ENCODE measurements around the gene SRC.
"Not testable (repeated sequence)": the region's sequence is repeated elsewhere in the genome, so short reads cannot be mapped to it uniquely, and the experiment has no call there.

SRC gene

GRCh38 chr20:37338380-37338779 is 7.6 kb upstream of the SRC start:
- peaks cover 27% of the 10 kb centered on the region for H3K4me1 Mint-ChIP-seq (ENCODE audit: low read depth)
- H3K27ac Mint-ChIP-seq, result not testable (repeated sequence)

GRCh38 chr20:37339208-37339607 is 6.7 kb upstream of the SRC start:
- no peaks in the 10 kb centered on the region for H3K27me3 Mint-ChIP-seq
- H3K4me1 Mint-ChIP-seq (ENCODE audit: low read depth), result peaks cover 32% of the 10 kb centered on the region
- no peak overlapping the region for H3K4me3 Mint-ChIP-seq
- no peak overlapping the region for H3K27ac Mint-ChIP-seq
- H3K9me3 Mint-ChIP-seq, result no peaks in the 10 kb centered on the region
- H3K36me3 Mint-ChIP-seq (ENCODE audit: low read depth), result no peaks in the 10 kb centered on the region

More at GRCh38 chr20:37338380-37338779, 7.6 kb upstream of the SRC start:
- H3K36me3 Mint-ChIP-seq (ENCODE audit: low read depth); H3K27me3 Mint-ChIP-seq; H3K9me3 Mint-ChIP-seq; H3K4me3 Mint-ChIP-seq: not testable (repeated sequence)

GRCh38 chr20:37339764-37340109 is 6.2 kb upstream of the SRC start:
- H3K4me3 Mint-ChIP-seq; H3K36me3 Mint-ChIP-seq (ENCODE audit: low read depth); H3K27ac Mint-ChIP-seq; H3K27me3 Mint-ChIP-seq; H3K9me3 Mint-ChIP-seq: not testable (repeated sequence)
- peaks cover 35% of the 10 kb centered on the region for H3K4me1 Mint-ChIP-seq (ENCODE audit: low read depth)

- Mint-ChIP-seq H3K4me3 (no peak overlapping the region), H3K27me3 (no peaks in the 10 kb centered on the region), H3K9me3 (no peaks in the 10 kb centered on the region), H3K4me1 (ENCODE audit: low read depth) (peaks cover 31% of the 10 kb centered on the region), H3K27ac (no peak overlapping the region), H3K36me3 (ENCODE audit: low read depth) (no peaks in the 10 kb centered on the region)
Observed at GRCh38 chr20:37340998-37341397, 4.9 kb upstream of the SRC start.

- no peak overlapping the region for H3K27ac Mint-ChIP-seq
- peaks cover 26% of the 10 kb centered on the region for H3K4me1 Mint-ChIP-seq (ENCODE audit: low read depth)
- H3K4me3 Mint-ChIP-seq, result no peak overlapping the region
- no peaks in the 10 kb centered on the region for H3K27me3 Mint-ChIP-seq
- H3K36me3 Mint-ChIP-seq (ENCODE audit: low read depth), result no peaks in the 10 kb centered on the region
- H3K9me3 Mint-ChIP-seq, result no peaks in the 10 kb centered on the region
Observed at GRCh38 chr20:37341632-37342031, 4.3 kb upstream of the SRC start.

GRCh38 chr20:37342231-37343177 is 3.4 kb upstream of the SRC start:
- Mint-ChIP-seq H3K4me3 (no peak overlapping the region), H3K4me1 (ENCODE audit: low read depth) (peaks cover 24% of the 10 kb centered on the region), H3K9me3 (no peaks in the 10 kb centered on the region), H3K27me3 (no peaks in the 10 kb centered on the region), H3K36me3 (ENCODE audit: low read depth) (no peaks in the 10 kb centered on the region), H3K27ac (no peak overlapping the region)

GRCh38 chr20:37343212-37343993 is 2.5 kb upstream of the SRC start:
- Mint-ChIP-seq H3K4me3 (no peak overlapping the region), H3K27ac (no peak overlapping the region), H3K27me3 (no peaks in the 10 kb centered on the region), H3K36me3 (ENCODE audit: low read depth) (no peaks in the 10 kb centered on the region), H3K9me3 (no peaks in the 10 kb centered on the region), H3K4me1 (ENCODE audit: low read depth) (peaks cover 30% of the 10 kb centered on the region)

- Mint-ChIP-seq H3K4me1 (ENCODE audit: low read depth) (peaks cover 30% of the 10 kb centered on the region), H3K9me3 (no peaks in the 10 kb centered on the region), H3K36me3 (ENCODE audit: low read depth) (no peaks in the 10 kb centered on the region), H3K27me3 (no peaks in the 10 kb centered on the region), H3K27ac (no peak overlapping the region), H3K4me3 (no peak overlapping the region)
Observed at GRCh38 chr20:37343994-37344355, 2.0 kb upstream of the SRC start.

GRCh38 chr20:37344506-37345338 is 1.2 kb upstream of the SRC start:
- no peaks in the 10 kb centered on the region for H3K9me3 Mint-ChIP-seq
- peak overlapping the region; percentile 70 for H3K27ac Mint-ChIP-seq
- peaks cover 30% of the 10 kb centered on the region for H3K4me1 Mint-ChIP-seq (ENCODE audit: low read depth)
- no peaks in the 10 kb centered on the region for H3K27me3 Mint-ChIP-seq
- no peaks in the 10 kb centered on the region for H3K36me3 Mint-ChIP-seq (ENCODE audit: low read depth)
- H3K4me3 Mint-ChIP-seq, result peak overlapping the region; percentile 70

- Mint-ChIP-seq H3K36me3 (ENCODE audit: low read depth) (no peaks in the 10 kb centered on the region), H3K4me3 (no peak overlapping the region), H3K27me3 (no peaks in the 10 kb centered on the region), H3K9me3 (no peaks in the 10 kb centered on the region), H3K4me1 (ENCODE audit: low read depth) (peaks cover 30% of the 10 kb centered on the region), H3K27ac (no peak overlapping the region)
Observed at GRCh38 chr20:37346236-37346534, 245 bp downstream of the SRC start.

- Mint-ChIP-seq H3K27ac (peak overlapping the region; percentile 52), H3K36me3 (ENCODE audit: low read depth) (no peaks in the 10 kb centered on the region), H3K27me3 (no peaks in the 10 kb centered on the region), H3K4me1 (ENCODE audit: low read depth) (peaks cover 30% of the 10 kb centered on the region), H3K9me3 (no peaks in the 10 kb centered on the region), H3K4me3 (peak overlapping the region; percentile 41)
Observed at GRCh38 chr20:37346535-37347346, 801 bp downstream of the SRC start.

- Mint-ChIP-seq H3K4me1 (ENCODE audit: low read depth) (peaks cover 30% of the 10 kb centered on the region), H3K27me3 (no peaks in the 10 kb centered on the region), H3K9me3 (no peaks in the 10 kb centered on the region), H3K27ac (peak overlapping the region; percentile 52), H3K4me3 (peak overlapping the region; percentile 41), H3K36me3 (ENCODE audit: low read depth) (no peaks in the 10 kb centered on the region)
Observed at GRCh38 chr20:37347347-37347823, 1.4 kb downstream of the SRC start.

- H3K27me3 Mint-ChIP-seq, result no peaks in the 10 kb centered on the region
- H3K36me3 Mint-ChIP-seq (ENCODE audit: low read depth), result no peaks in the 10 kb centered on the region
- H3K4me1 Mint-ChIP-seq (ENCODE audit: low read depth), result peaks cover 30% of the 10 kb centered on the region
- no peak overlapping the region for H3K27ac Mint-ChIP-seq
- H3K4me3 Mint-ChIP-seq, result peak overlapping the region; percentile 30
- H3K9me3 Mint-ChIP-seq, result no peaks in the 10 kb centered on the region
Observed at GRCh38 chr20:37347891-37348791, 2.2 kb downstream of the SRC start.

Measured in stimulated activated naive CD8-positive, alpha-beta T cell treated with anti-CD3 and anti-CD28 coated beads, Interleukin-15, Interleukin-2, amounts not matched to agents 100 ng/mL and 50 ng/mL, for 24 hours (primary cell).